Sigmoid colon (tissue), 4 donors: ENCODE data around the gene MGMT.
A peak's percentile ranks its signal among the peaks of the same experiment; 100 is the strongest.

ENCODE experiments used
- EP300 ChIP-seq, 4 donors: sonication (generic); formaldehyde crosslinking; IDR thresholded peaks; one replicate each; pipeline ENCODE4 v1.6.1; 2017; ENCODE audit warnings: antibody characterized with exemption in 4 of 4
- POLR2AphosphoS5 ChIP-seq, 4 donors: sonication (generic); formaldehyde crosslinking; IDR thresholded peaks; one replicate each; pipeline ENCODE4 v1.6.1; 2017; ENCODE audit warnings: antibody characterized with exemption in 4 of 4
- TF ChIP-seq, protein P1 (sequence below), 4 experiments: fragments of 450-650 bp in 3 of 4; fragments of 200-600 bp in 1 of 4; IDR thresholded peaks; one replicate each; pipeline ENCODE4 v1.5.1; 2016 to 2019; ENCODE audit warnings: antibody characterized with exemption in 4 of 4, mild to moderate bottlenecking in 3 of 4, moderate library complexity in 2 of 4

DNA sequence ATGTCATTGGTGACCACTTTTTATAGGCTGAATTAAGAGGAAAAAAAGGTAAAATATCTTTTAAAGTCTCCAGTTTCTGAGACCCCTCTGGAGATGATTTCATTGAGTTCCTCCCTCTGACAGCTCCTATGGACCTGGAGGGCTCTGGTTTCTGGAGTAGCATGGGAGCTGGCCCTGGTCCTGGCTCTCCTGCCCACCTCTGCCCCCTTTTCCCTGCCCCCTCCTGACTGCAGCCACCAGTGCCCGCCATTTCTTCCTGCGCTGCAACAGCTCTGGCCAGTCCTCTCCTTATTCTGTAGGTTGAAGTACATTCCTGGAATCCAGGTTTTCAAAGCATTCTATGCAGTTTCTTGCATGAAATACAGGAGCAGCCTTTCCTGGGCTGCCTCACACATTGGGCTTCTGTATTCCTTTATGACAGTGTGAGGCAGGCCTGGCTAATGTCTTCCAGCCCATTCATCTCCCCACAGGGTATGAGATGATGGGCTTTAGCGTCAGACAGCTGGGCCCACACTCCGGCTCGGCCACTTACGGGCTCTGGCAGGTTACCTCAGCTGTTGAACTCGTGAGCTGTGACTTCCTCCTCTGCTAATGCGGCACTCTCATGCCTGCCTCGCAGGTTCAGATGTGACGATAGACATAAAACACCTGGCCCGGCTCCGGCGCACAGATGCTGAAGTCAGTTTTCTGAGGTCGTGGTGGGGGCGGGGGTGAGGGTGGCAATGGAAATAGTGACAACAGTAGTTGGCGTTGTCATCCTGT, 101.7 kb downstream of the MGMT start:
- TF ChIP-seq, protein P1, sequence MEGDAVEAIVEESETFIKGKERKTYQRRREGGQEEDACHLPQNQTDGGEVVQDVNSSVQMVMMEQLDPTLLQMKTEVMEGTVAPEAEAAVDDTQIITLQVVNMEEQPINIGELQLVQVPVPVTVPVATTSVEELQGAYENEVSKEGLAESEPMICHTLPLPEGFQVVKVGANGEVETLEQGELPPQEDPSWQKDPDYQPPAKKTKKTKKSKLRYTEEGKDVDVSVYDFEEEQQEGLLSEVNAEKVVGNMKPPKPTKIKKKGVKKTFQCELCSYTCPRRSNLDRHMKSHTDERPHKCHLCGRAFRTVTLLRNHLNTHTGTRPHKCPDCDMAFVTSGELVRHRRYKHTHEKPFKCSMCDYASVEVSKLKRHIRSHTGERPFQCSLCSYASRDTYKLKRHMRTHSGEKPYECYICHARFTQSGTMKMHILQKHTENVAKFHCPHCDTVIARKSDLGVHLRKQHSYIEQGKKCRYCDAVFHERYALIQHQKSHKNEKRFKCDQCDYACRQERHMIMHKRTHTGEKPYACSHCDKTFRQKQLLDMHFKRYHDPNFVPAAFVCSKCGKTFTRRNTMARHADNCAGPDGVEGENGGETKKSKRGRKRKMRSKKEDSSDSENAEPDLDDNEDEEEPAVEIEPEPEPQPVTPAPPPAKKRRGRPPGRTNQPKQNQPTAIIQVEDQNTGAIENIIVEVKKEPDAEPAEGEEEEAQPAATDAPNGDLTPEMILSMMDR (IDR thresholded peaks at IDR 0.05) = no peak
- TF ChIP-seq EP300 (IDR thresholded peaks at IDR 0.05) = no peak
- peak in 1 of 4 donors; percentile 21 for TF ChIP-seq POLR2AphosphoS5 (IDR thresholded peaks at IDR 0.05)
